HCT116 (cell line): ENCODE measurements around the gene HSF2BP. TPM values are rescaled to one million over a fixed set of nuclear protein-coding genes. Genes with fewer than 3 reads are reported as not detected.

Experiments used
- ATAC-seq: fragments of 200-7000 bp; cut with Tn5 transposase; 2 replicates; pipeline ENCODE4 v1.9.1; 2020; ENCODE audit warnings: mild to moderate bottlenecking, moderate library complexity
- BruUV-seq: library from RNA; stranded (reverse); fragments of 400-500 nt; replicated peaks from 2 replicates; lab custom pipeline; 2021; lab: Mats Ljungman, UMichigan
- CTCF ChIA-PET: fragments of 300-600 bp; sonication (Branson Sonifier 250); formaldehyde crosslinking; loops from one replicate; lab custom pipeline; 2021; ENCODE audit warnings: antibody characterized with exemption; lab: Charles Lee
- POLR2A ChIA-PET: fragments of 300-600, 350-600 bp; sonication (Branson Sonifier 250); formaldehyde crosslinking; loops from one replicate; lab custom pipeline; 2021; ENCODE audit warnings: antibody characterized with exemption; lab: Charles Lee
- RAD21 ChIA-PET, 2 experiments: fragments of 300-600 bp; sonication (Branson Sonifier 250); formaldehyde crosslinking; loops; one replicate each; lab custom pipeline; 2023; ENCODE audit warnings: low total read pairs in 2 of 2; ENCODE audit not compliant: uncharacterized antibody in 2 of 2, unreplicated experiment in 2 of 2, low non-redundant PET in 1 of 2; lab: Charles Lee
- DNase-seq: peaks from one replicate; pipeline ENCODE4 v3.0.0-alpha.2; 2010; ENCODE audit warnings: low read depth, low spot score
- H2AFZ ChIP-seq: fragments of 200-600 bp; shearing (Covaris generic), sonication (generic); 2 replicates; pipeline ENCODE4 v1.6.1; 2017; ENCODE audit warnings: low read depth, mixed run types, mixed read lengths, antibody characterized with exemption, low read length; ENCODE audit not compliant: poor library complexity, severe bottlenecking
- H3K27ac ChIP-seq: 2 replicates; pipeline ENCODE4 v1.5.1; 2012; ENCODE audit warnings: low read depth, low read length
- H3K27me3 ChIP-seq: fragments of 200-600 bp; sonication (generic); 2 replicates; pipeline ENCODE4 v1.6.1; 2016; ENCODE audit warnings: mixed run types, low read length, mixed read lengths; ENCODE audit not compliant: insufficient read depth
- H3K36me3 ChIP-seq, 2 experiments: fragments of 200-500 bp in 1 of 2; fragments of 200-600 bp in 1 of 2; sonication (Bioruptor generic) in 1 of 2; sonication (generic) in 1 of 2; 2 replicates each; pipeline versions ENCODE4 v1.5.1 to v1.6.1; 2014 to 2016; ENCODE audit warnings: low read length in 2 of 2, inconsistent platforms in 1 of 2, mixed read lengths in 1 of 2, mixed run types in 1 of 2; ENCODE audit not compliant: insufficient read depth in 2 of 2, control insufficient read depth in 1 of 2
- H3K4me1 ChIP-seq, 2 experiments: fragments of 200-600 bp in 1 of 2; sonication (generic) in 1 of 2; 2 replicates each; pipeline versions ENCODE4 v1.5.1 to v1.6.1; 2012 to 2017; ENCODE audit warnings: low read length in 2 of 2, inconsistent platforms in 1 of 2, mild to moderate bottlenecking in 1 of 2, mixed read lengths in 1 of 2, mixed run types in 1 of 2, moderate library complexity in 1 of 2; ENCODE audit not compliant: insufficient read depth in 2 of 2, control insufficient read depth in 1 of 2
- H3K4me2 ChIP-seq: fragments of 200-600 bp; sonication (generic); 2 replicates; pipeline ENCODE4 v1.6.1; 2017; ENCODE audit warnings: mixed run types, low read length, mixed read lengths
- H3K4me3 ChIP-seq, 2 experiments: fragments of 200-600 bp in 1 of 2; sonication (generic) in 1 of 2; replicated peaks in 1 of 2; 2 replicates each; pipeline ENCODE4 v1.5.1; 2011 to 2016; ENCODE audit warnings: low read length in 2 of 2, control low read depth in 1 of 2, low read depth in 1 of 2, mild to moderate bottlenecking in 1 of 2, mixed read lengths in 1 of 2, mixed run types in 1 of 2
- H3K79me2 ChIP-seq: fragments of 200-600 bp; sonication (generic); 2 replicates; pipeline ENCODE4 v1.6.1; 2017; ENCODE audit warnings: mild to moderate bottlenecking, mixed run types, low read length, moderate library complexity, mixed read lengths; ENCODE audit not compliant: insufficient read depth
- H3K9ac ChIP-seq: fragments of 200-600 bp; sonication (generic); 2 replicates; pipeline ENCODE4 v1.6.1; 2016; ENCODE audit warnings: low read length, mixed read lengths
- H3K9me2 ChIP-seq: fragments of 200-600 bp; sonication (generic), shearing (Covaris generic); 2 replicates; pipeline ENCODE4 v1.6.1; 2017; ENCODE audit warnings: mixed run types, mild to moderate bottlenecking, moderate library complexity; ENCODE audit not compliant: insufficient read depth
- H3K9me3 ChIP-seq, 2 experiments: fragments of 200-500 bp in 1 of 2; fragments of 200-600 bp in 1 of 2; sonication (Bioruptor generic) in 1 of 2; sonication (generic) in 1 of 2; 2 replicates each; pipeline ENCODE4 v1.6.1; 2014 to 2017; ENCODE audit warnings: low read length in 2 of 2, mixed read lengths in 2 of 2, inconsistent platforms in 1 of 2, low read depth in 1 of 2, mild to moderate bottlenecking in 1 of 2, mixed run types in 1 of 2, moderate library complexity in 1 of 2; ENCODE audit not compliant: control insufficient read depth in 1 of 2, insufficient read depth in 1 of 2
- H4K20me1 ChIP-seq: fragments of 200-600 bp; sonication (generic), shearing (Covaris generic); 2 replicates; pipeline ENCODE4 v1.6.1; 2017; ENCODE audit warnings: mixed run types, mild to moderate bottlenecking, moderate library complexity; ENCODE audit not compliant: insufficient read depth
- ATF3 ChIP-seq: IDR thresholded peaks from 2 replicates; pipeline ENCODE4 v1.6.1; 2012
- EGR1 ChIP-seq: IDR thresholded peaks from 2 replicates; pipeline ENCODE4 v1.6.1; 2012; ENCODE audit warnings: low read depth
- ELF1 ChIP-seq: IDR thresholded peaks from 2 replicates; pipeline ENCODE4 v1.6.1; 2012; ENCODE audit warnings: low read depth, borderline replicate concordance
- EZH2 ChIP-seq: fragments of 200-600 bp; sonication (generic); IDR thresholded peaks from 2 replicates; pipeline ENCODE4 v1.6.1; 2017; ENCODE audit warnings: antibody characterized with exemption, mixed run types
- EZH2phosphoT487 ChIP-seq: fragments of 200-600 bp; IDR thresholded peaks from 2 replicates; pipeline ENCODE4 v1.6.1; 2018; ENCODE audit warnings: antibody characterized with exemption, borderline replicate concordance
- JUND ChIP-seq: IDR thresholded peaks from 2 replicates; pipeline ENCODE4 v1.6.1; 2012
- POLR2AphosphoS5 ChIP-seq: IDR thresholded peaks from 2 replicates; pipeline ENCODE4 v1.6.1; 2011; ENCODE audit warnings: mild to moderate bottlenecking, low read depth, low read length, moderate library complexity
- RAD21 ChIP-seq: IDR thresholded peaks from 2 replicates; pipeline ENCODE4 v1.6.1; 2012; ENCODE audit warnings: low read depth, mild to moderate bottlenecking
- REST ChIP-seq: IDR thresholded peaks from 2 replicates; pipeline ENCODE4 v1.6.1; 2012; ENCODE audit warnings: low read depth
- SIN3A ChIP-seq: IDR thresholded peaks from 2 replicates; pipeline ENCODE4 v1.6.1; 2012; ENCODE audit warnings: low read depth
- SRF ChIP-seq: IDR thresholded peaks from 2 replicates; pipeline ENCODE4 v1.6.1; 2012; ENCODE audit warnings: low read depth
- intact Hi-C: fragments of 100-400 bp; cut with micrococcal nuclease; formaldehyde crosslinking; loops from 2 replicates; pipeline ENCODE4 v1.10.0; 2022
- total RNA-seq: library from RNA; stranded (reverse); gene quantifications from one replicate; pipeline ENCODE4 v1.2.1, GENCODE V29; 2021; ENCODE audit not compliant: unreplicated experiment
- TF ChIP-seq, protein P1 (sequence below): IDR thresholded peaks from 2 replicates; pipeline ENCODE4 v1.6.1; 2011; ENCODE audit warnings: mild to moderate bottlenecking, low read length, moderate library complexity; ENCODE audit not compliant: insufficient replicate concordance; ENCODE audit errors: extremely low read depth

Gene HSF2BP
- total RNA-seq, 1 experiment from 2014 or later: 0.59 TPM

- no TSS peak for BruUV-seq
- Histone ChIP-seq H3K9ac (no peak overlapping the region), H3K4me2 (no peak overlapping the region), H3K9me3 (no peaks in the 10 kb centered on the region; a peak in 1 of 4 replicates), H3K4me1 (peaks cover 3 to 11% of the 10 kb centered on the region in 2 experiments; a peak in 3 of 4 replicates), H3K36me3 (peaks cover 23 to 55% of the 10 kb centered on the region in 2 experiments), H3K79me2 (peaks cover 100% of the 10 kb centered on the region), H3K27me3 (no peaks in the 10 kb centered on the region), H4K20me1 (no peaks in the 10 kb centered on the region), H2AFZ (no peak overlapping the region), H3K9me2 (no peaks in the 10 kb centered on the region), H3K27ac (no peak overlapping the region), H3K4me3 (no peak overlapping the region)
- ATAC-seq (no peak), DNase-seq (no peak)
- ChIA-PET CTCF (no interaction called here), RAD21 (no interaction called here), POLR2A (no interaction called here)
- no peak for TF ChIP-seq EGR1
- no peak for TF ChIP-seq SRF
- TF ChIP-seq, protein P1, sequence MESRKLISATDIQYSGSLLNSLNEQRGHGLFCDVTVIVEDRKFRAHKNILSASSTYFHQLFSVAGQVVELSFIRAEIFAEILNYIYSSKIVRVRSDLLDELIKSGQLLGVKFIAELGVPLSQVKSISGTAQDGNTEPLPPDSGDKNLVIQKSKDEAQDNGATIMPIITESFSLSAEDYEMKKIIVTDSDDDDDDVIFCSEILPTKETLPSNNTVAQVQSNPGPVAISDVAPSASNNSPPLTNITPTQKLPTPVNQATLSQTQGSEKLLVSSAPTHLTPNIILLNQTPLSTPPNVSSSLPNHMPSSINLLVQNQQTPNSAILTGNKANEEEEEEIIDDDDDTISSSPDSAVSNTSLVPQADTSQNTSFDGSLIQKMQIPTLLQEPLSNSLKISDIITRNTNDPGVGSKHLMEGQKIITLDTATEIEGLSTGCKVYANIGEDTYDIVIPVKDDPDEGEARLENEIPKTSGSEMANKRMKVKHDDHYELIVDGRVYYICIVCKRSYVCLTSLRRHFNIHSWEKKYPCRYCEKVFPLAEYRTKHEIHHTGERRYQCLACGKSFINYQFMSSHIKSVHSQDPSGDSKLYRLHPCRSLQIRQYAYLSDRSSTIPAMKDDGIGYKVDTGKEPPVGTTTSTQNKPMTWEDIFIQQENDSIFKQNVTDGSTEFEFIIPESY: no peak
- TF ChIP-seq EZH2phosphoT487: no peak
- TF ChIP-seq SIN3A: no peak
- intact Hi-C loops: no loop called here
Observed at GRCh38 chr21:43665879-43666278, 6.6 kb upstream of the HSF2BP start.

DNA sequence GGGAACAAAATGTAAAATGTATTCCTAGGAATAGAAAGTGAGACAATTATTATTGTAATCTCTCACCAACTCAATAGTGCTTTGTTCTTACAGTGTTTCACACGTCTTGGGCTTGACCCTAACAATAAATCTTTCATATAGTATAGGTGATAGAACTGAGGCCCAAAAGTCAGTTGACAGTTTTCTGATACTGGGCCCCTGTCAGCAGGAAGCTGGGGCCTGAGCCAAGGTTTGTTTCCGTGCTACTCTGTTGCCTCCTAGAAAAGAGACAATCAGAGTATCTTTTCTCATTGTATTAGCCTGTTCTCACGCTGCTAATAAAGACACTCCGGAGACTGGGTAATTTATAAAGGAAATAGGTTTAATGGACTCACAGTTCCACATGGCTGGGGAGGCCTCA, 5.1 kb upstream of the HSF2BP start:
- Histone ChIP-seq H3K9me2 (no peaks in the 10 kb centered on the region), H3K9me3 (no peaks in the 10 kb centered on the region; a peak in 1 of 4 replicates), H3K9ac (no peak overlapping the region), H2AFZ (no peak overlapping the region), H3K4me2 (no peak overlapping the region), H3K27ac (no peak overlapping the region), H3K36me3 (peaks cover 20 to 45% of the 10 kb centered on the region in 2 experiments), H4K20me1 (no peaks in the 10 kb centered on the region), H3K79me2 (peaks cover 100% of the 10 kb centered on the region), H3K4me3 (no peak overlapping the region), H3K27me3 (no peaks in the 10 kb centered on the region), H3K4me1 (peaks cover 6 to 16% of the 10 kb centered on the region in 2 experiments; a peak in 3 of 4 replicates)
- ChIA-PET POLR2A (no interaction called here), CTCF (no interaction called here), RAD21 (no interaction called here)
- no peak for ATAC-seq
- BruUV-seq: no TSS peak
- no peak for DNase-seq
- intact Hi-C loops: no loop called here
- TF ChIP-seq RAD21: no peak
- no peak for TF ChIP-seq POLR2AphosphoS5
- TF ChIP-seq REST: no peak
- no peak for TF ChIP-seq SIN3A
- no peak for TF ChIP-seq JUND
- TF ChIP-seq EGR1: no peak
- TF ChIP-seq, protein P1: no peak
- no peak for TF ChIP-seq ATF3
- no peak for TF ChIP-seq ELF1
- no peak for TF ChIP-seq EZH2
